Measurements from ENCODE around the gene RAB39A. TPM values are rescaled to one million over a fixed set of nuclear protein-coding genes. Genes with fewer than 3 reads are reported as not detected.
"Not testable (repeated sequence)": the region's sequence is repeated elsewhere in the genome, so short reads cannot be mapped to it uniquely, and the experiment has no call there.

The RAB39A gene
- 1 to 10 TPM in 1 of 4 donors, under 1 TPM in 3; 0.69 to 2.5 (median 0.77) TPM for total RNA-seq

- intact Hi-C loops (cut with DNase I): no loop called here
- peaks cover 0 to 68% (median 21%) of the 10 kb centered on the region in 4 donors for H3K27me3 ChIP-seq
- H3K4me1 ChIP-seq: peaks cover 11 to 16% (median 15%) of the 10 kb centered on the region in 4 donors
- peak within 1 kb of the TSS in 3 of 4 donors; percentile 38 to 46 (median 40) for H3K27ac ChIP-seq (replicated peaks in 1 of 4)
- TF ChIP-seq EP300 (IDR thresholded peaks at IDR 0.05) (no peak), POLR2AphosphoS5 (IDR thresholded peaks at IDR 0.05) (peak in 1 of 2 donors; percentile 12)
- WGBS: under 1% methylated on average over 45 of the region's 61 CpGs
- DNase-seq (ENCODE audit: extremely low spot score): peak; percentile 92
- peak within 1 kb of the TSS; percentile 45 to 59 (median 50) for H3K4me3 ChIP-seq
- no peaks in the 10 kb centered on the region for H3K36me3 ChIP-seq
- H3K9me3 ChIP-seq: no peaks in the 10 kb centered on the region
Observed at GRCh38 chr11:107928046-107928766, at the start of gene RAB39A. TSS of gene RAB39A (plus strand) at chr11:107928448. CDS start at chr11:107928569, 121 bp downstream.

DNA sequence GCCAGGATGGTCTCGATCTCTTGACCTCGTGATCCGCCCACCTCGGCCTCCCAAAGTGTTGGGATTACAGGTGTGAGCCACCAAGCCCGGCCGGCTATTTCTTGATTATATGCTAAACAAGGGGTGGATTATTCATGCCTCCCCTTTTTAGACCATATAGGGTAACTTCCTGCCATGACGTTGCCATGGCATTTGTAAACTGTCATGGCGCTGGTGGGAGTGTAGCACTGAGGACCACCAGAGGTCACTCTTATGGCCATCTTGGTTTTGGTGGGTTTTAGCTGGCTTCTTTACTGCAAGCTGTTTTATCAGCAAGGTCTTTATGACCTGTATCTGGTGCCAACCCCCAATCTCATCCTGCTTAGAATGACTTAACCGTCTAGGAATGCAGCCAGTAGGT, 46.8 kb upstream of the RAB39A start:
- H3K36me3 ChIP-seq; H3K27me3 ChIP-seq; H3K27ac ChIP-seq (replicated peaks in 1 of 4); H3K4me3 ChIP-seq; DNase-seq (ENCODE audit: extremely low spot score); H3K9me3 ChIP-seq; H3K4me1 ChIP-seq; intact Hi-C loops (cut with DNase I): not testable (repeated sequence)
- 96% methylated on average over 7 of the region's 9 CpGs for WGBS

DNA sequence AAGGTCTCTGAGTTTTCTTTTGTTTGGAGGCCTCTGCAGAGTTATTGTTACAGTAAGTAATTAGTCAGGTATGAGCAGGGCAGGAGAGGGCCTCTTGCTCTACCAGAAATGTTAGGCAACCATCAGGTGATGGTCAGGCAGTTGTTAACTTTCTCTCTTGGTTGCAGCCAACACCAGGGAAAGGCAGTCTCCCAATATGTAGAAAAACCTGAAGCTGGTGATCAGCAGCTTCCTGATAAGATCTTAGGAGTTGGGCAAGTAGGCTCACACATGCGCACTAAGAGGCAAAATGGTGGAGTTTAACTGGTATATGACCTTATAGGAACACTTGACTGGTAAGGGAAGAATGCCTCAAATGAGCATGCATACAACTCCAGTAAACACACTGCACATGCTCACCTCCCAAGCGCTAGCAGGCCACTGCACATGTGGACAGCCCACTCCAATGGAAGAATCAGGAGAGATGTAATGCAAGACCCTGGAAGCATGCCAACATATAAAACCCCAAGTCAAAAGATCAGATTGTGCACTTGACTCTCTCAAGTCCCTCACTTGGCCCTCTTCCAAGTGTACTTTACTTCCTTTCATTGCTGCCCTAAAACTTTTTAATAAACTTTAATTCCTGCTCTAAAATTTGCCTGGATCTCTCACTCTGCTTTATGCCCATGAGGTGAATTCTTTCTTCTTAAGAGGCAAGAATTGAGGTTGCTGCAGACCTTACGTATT, 46.0 kb upstream of the RAB39A start:
- WGBS: 96% methylated on average over 3 of the region's 3 CpGs
- peaks cover 0 to 5% (median 0%) of the 10 kb centered on the region in 4 donors for H3K9me3 ChIP-seq
- H3K4me3 ChIP-seq: no peak overlapping the region
- intact Hi-C loops (cut with DNase I): no loop called here
- H3K36me3 ChIP-seq: no peaks in the 10 kb centered on the region
- DNase-seq (ENCODE audit: extremely low spot score): no peak
- no peak overlapping the region for H3K27ac ChIP-seq (replicated peaks in 1 of 4)
- H3K4me1 ChIP-seq: no peaks in the 10 kb centered on the region
- TF ChIP-seq POLR2AphosphoS5 (IDR thresholded peaks at IDR 0.05) (no peak), EP300 (IDR thresholded peaks at IDR 0.05) (no peak), POLR2A (IDR thresholded peaks at IDR 0.05; ENCODE audit: low read depth) (no peak)
- TF ChIP-seq, protein P1, sequence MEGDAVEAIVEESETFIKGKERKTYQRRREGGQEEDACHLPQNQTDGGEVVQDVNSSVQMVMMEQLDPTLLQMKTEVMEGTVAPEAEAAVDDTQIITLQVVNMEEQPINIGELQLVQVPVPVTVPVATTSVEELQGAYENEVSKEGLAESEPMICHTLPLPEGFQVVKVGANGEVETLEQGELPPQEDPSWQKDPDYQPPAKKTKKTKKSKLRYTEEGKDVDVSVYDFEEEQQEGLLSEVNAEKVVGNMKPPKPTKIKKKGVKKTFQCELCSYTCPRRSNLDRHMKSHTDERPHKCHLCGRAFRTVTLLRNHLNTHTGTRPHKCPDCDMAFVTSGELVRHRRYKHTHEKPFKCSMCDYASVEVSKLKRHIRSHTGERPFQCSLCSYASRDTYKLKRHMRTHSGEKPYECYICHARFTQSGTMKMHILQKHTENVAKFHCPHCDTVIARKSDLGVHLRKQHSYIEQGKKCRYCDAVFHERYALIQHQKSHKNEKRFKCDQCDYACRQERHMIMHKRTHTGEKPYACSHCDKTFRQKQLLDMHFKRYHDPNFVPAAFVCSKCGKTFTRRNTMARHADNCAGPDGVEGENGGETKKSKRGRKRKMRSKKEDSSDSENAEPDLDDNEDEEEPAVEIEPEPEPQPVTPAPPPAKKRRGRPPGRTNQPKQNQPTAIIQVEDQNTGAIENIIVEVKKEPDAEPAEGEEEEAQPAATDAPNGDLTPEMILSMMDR (IDR thresholded peaks at IDR 0.05): no peak
- H3K27me3 ChIP-seq: no peaks in the 10 kb centered on the region

DNA sequence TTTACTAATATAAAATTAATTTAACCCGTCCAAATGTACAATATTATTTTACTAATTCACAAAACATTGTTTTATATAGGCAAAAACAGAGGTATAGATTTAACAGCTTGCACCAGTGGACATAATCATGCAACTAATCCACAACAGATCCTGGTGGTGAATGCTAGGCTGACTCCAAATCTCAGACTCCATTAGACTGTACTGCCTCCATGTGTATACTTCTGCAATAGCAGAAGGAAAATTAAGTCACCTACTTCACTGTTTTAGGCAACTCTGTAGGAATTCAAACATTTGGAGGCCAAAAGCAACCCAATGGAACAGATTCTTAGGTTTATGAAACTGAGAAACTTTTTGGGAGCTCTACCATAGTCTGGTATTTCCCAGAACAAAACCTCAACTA, 30.0 kb upstream of the RAB39A start:
- DNase-seq (ENCODE audit: extremely low spot score): no peak
- no peaks in the 10 kb centered on the region for H3K4me1 ChIP-seq
- no peaks in the 10 kb centered on the region for H3K36me3 ChIP-seq
- intact Hi-C loops (cut with DNase I): no loop called here
- H3K27ac ChIP-seq (replicated peaks in 1 of 4): no peak overlapping the region
- no peak for TF ChIP-seq POLR2AphosphoS5 (IDR thresholded peaks at IDR 0.05)
- TF ChIP-seq, protein P1 (IDR thresholded peaks at IDR 0.05): peak in 2 of 3 experiments; percentile 33 to 49
- H3K4me3 ChIP-seq: no peak overlapping the region
- 52% methylated on average over 1 of the region's 1 CpG for WGBS
- H3K9me3 ChIP-seq: no peaks in the 10 kb centered on the region
- H3K27me3 ChIP-seq: no peaks in the 10 kb centered on the region

- no peaks in the 10 kb centered on the region for H3K36me3 ChIP-seq
- H3K9me3 ChIP-seq: no peaks in the 10 kb centered on the region
- no peaks in the 10 kb centered on the region for H3K4me1 ChIP-seq
- H3K4me3 ChIP-seq: no peak overlapping the region
- TF ChIP-seq EP300 (IDR thresholded peaks at IDR 0.05): no peak
- TF ChIP-seq POLR2AphosphoS5 (IDR thresholded peaks at IDR 0.05): no peak
- no peak for TF ChIP-seq POLR2A (IDR thresholded peaks at IDR 0.05; ENCODE audit: low read depth)
- TF ChIP-seq, protein P1 (IDR thresholded peaks at IDR 0.05): no peak
- intact Hi-C loops (cut with DNase I): no loop called here
- no peak overlapping the region for H3K27ac ChIP-seq (replicated peaks in 1 of 4)
- peaks cover 0 to 11% (median 0%) of the 10 kb centered on the region in 4 donors for H3K27me3 ChIP-seq
- 74% methylated on average over 23 of the region's 23 CpGs for WGBS
- no peak for DNase-seq (ENCODE audit: extremely low spot score)
Observed at GRCh38 chr11:107908211-107908610, 20.0 kb upstream of the RAB39A start.

DNA sequence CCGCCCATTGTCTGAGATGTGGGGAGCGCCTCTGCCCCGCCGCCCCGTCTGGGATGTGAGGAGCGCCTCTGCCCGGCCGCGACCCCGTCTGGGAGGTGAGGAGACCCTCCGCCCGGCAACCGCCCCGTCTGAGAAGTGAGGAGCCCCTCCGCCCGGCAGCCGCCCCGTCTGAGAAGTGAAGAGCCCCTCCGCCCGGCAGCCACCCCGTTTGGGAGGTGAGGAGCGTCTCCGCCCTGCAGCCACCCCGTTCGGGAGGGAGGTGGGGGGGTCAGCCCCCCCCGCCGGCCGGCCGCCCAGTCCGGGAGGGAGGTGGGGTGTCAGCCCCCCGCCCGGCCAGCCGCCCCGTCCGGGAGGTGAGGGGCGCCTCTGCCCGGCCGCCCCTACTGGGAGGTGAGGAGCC, 15.8 kb upstream of the RAB39A start:
- H3K27ac ChIP-seq (replicated peaks in 1 of 4): not testable (repeated sequence)
- 96% methylated on average over 17 of the region's 38 CpGs for WGBS

More for the DNA sequence above, 15.8 kb upstream of the RAB39A start:
- H3K36me3 ChIP-seq; H3K4me1 ChIP-seq; H3K4me3 ChIP-seq; DNase-seq (ENCODE audit: extremely low spot score); intact Hi-C loops (cut with DNase I); H3K9me3 ChIP-seq: not testable (repeated sequence)
- H3K27me3 ChIP-seq: peaks cover 0 to 11% (median 0%) of the 10 kb centered on the region in 4 donors
